ENCODE measurements around the gene PEX26.
"Not testable (repeated sequence)": the region's sequence is repeated elsewhere in the genome, so short reads cannot be mapped to it uniquely, and the experiment has no call there.

Gene PEX26

DNA sequence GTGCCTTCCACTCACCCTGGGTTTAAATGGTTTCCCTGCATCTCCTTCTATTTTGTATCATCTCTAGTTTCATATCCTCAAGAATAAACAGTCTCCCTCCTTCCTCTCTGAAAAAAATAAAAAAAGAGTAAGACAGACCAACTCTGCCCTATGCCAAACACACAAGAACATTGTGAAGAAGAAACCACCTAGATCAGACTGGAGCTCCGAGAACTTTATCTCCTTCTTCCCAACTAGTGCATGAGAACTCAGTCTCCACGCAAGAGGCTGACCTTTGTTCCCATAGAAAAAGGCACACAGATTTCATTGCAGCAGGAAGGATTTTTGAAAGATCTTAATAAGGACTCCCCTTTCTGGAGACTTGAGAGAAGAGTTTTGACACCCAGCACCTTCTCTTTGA is 8.7 kb upstream of the PEX26 start:
- DNase-seq = no peak
- H3K4me1 ChIP-seq = no peaks in the 10 kb centered on the region
- H3K36me3 ChIP-seq = no peaks in the 10 kb centered on the region
- H3K4me3 ChIP-seq (ENCODE audit: low read depth, low read length) = no peak overlapping the region
- no peaks in the 10 kb centered on the region for H3K9me3 ChIP-seq
- H3K27me3 ChIP-seq = no peaks in the 10 kb centered on the region; the same call in 1 of the 2 replicates
- TF ChIP-seq, protein P1, sequence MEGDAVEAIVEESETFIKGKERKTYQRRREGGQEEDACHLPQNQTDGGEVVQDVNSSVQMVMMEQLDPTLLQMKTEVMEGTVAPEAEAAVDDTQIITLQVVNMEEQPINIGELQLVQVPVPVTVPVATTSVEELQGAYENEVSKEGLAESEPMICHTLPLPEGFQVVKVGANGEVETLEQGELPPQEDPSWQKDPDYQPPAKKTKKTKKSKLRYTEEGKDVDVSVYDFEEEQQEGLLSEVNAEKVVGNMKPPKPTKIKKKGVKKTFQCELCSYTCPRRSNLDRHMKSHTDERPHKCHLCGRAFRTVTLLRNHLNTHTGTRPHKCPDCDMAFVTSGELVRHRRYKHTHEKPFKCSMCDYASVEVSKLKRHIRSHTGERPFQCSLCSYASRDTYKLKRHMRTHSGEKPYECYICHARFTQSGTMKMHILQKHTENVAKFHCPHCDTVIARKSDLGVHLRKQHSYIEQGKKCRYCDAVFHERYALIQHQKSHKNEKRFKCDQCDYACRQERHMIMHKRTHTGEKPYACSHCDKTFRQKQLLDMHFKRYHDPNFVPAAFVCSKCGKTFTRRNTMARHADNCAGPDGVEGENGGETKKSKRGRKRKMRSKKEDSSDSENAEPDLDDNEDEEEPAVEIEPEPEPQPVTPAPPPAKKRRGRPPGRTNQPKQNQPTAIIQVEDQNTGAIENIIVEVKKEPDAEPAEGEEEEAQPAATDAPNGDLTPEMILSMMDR (IDR thresholded peaks at IDR 0.05; ENCODE audit: low read depth, low read length) = no peak

DNA sequence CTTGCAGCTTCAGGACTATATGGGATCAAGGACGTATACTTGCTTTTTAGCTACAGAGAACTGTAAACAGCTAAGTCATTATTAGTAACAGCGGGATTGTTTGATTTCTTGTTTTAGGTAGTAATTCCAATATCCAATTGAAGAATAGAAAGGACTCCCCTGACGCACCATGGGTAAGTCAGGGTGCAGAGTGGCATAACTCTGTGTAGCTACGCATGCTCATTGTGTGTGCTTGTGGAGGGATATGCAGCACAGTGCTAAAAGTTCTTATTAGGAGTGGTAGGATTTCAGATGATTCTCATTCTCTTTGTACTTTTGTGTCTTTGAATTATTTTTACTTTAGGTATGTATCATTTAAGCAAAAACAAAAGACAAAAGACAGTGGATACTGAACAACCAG is 7.7 kb upstream of the PEX26 start:
- Histone ChIP-seq H3K9me3 (no peaks in the 10 kb centered on the region), H3K4me3 (ENCODE audit: low read depth, low read length) (no peak overlapping the region), H3K36me3 (no peaks in the 10 kb centered on the region), H3K27me3 (no peaks in the 10 kb centered on the region; the same call in 1 of the 2 replicates), H3K4me1 (no peaks in the 10 kb centered on the region)
- no peak for DNase-seq
- TF ChIP-seq, protein P1 (IDR thresholded peaks at IDR 0.05; ENCODE audit: low read depth, low read length) = no peak

DNA sequence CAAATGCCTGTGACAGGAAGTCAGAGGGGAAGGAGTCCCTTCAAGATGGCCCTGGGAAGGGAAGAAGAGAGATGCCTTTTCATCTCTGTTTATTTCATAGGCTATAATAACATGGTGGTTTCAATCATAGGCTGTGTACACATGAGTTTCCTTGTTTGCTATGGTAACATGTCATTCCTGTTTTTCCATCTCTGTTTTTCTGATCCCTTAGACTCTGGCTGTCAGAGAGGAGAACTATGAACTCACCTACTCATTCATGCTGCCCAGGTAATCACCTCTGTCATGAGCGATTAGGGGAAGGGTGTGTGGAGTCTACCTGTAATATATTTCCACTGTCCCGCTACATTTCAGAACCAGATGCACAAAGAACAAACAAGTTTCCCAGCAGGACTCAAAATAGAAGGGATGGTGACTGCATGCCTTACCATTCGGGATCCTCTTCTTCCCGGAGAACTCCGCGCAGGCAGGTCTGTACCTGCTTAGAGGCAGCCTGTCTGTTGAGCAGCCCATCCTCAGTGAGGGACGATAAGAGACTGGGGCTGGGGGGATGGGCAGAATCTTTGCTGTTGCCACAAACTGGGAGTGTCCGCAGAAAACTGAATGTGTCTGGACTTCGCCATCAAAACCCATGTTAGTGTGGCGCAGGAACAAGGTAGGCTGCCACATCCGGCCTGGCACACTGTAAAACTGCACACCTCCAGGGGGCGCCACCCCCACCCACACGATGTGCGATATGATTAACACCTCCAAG is 7.1 kb upstream of the PEX26 start:
- TF ChIP-seq, protein P1 (IDR thresholded peaks at IDR 0.05; ENCODE audit: low read depth, low read length) = peak; percentile 47

DNA sequence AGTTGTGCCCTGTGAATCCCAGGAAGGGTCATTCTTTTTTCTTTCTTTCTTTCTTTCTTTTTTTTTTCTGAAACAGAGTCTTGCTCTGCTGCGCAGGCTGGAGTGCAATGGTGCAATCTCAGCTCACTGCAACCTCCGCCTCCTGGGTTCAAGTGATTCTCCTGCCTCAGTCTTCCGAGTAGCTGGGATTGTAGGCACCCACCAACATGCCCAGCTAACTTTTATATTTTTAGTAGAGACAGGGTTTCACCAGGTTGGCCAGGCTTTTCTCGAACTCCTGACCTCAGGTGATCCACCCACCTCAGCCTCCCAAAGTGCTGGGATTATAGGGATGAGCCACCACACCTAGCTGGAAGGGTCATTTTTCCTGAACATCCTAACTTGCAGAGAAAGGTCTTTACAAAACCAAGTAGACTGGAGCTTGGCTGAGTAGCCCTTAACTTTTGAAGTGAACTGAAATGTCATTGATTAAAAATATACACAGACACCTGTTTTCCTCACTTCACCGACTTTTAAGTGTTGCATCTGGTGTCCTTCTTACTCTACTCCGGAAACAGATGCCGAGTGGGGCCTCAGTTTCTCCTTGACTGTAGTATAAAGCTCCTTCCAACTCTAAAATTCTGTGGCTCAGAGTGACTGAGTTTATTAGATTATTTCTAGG is 6.4 kb upstream of the PEX26 start:
- H3K9me3 ChIP-seq; H3K4me1 ChIP-seq; H3K27me3 ChIP-seq; H3K4me3 ChIP-seq (ENCODE audit: low read depth, low read length); DNase-seq; H3K36me3 ChIP-seq: not testable (repeated sequence)

More for the DNA sequence above, 7.1 kb upstream of the PEX26 start:
- no peaks in the 10 kb centered on the region for H3K36me3 ChIP-seq
- DNase-seq = no peak
- no peaks in the 10 kb centered on the region for H3K9me3 ChIP-seq
- H3K4me3 ChIP-seq (ENCODE audit: low read depth, low read length) = no peak overlapping the region
- H3K27me3 ChIP-seq = no peaks in the 10 kb centered on the region; the same call in 1 of the 2 replicates
- H3K4me1 ChIP-seq = no peaks in the 10 kb centered on the region; the same call in 1 of the 2 replicates

DNA sequence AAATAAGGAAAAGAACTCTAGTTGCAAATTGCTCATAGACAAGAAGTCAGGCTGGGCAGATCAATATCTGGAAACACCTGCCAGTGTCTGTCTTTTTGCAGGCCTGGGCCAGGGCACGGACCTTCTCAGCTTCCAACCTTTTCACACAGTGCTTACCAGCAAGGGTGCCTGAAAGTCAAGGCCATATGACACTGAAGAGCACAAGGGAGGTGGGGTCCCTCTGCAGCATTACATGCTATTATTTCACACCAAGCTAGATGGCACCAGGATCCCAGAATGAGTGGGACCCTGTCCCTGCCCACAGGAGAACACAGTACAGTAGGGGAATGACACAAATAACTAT is 5.9 kb upstream of the PEX26 start:
- H3K4me1 ChIP-seq = peaks cover 8% of the 10 kb centered on the region
- DNase-seq = no peak
- H3K27me3 ChIP-seq = no peaks in the 10 kb centered on the region; the same call in 1 of the 2 replicates
- no peaks in the 10 kb centered on the region for H3K9me3 ChIP-seq
- H3K36me3 ChIP-seq = no peaks in the 10 kb centered on the region
- TF ChIP-seq, protein P1 (IDR thresholded peaks at IDR 0.05; ENCODE audit: low read depth, low read length) = no peak
- H3K4me3 ChIP-seq (ENCODE audit: low read depth, low read length) = no peak overlapping the region

DNA sequence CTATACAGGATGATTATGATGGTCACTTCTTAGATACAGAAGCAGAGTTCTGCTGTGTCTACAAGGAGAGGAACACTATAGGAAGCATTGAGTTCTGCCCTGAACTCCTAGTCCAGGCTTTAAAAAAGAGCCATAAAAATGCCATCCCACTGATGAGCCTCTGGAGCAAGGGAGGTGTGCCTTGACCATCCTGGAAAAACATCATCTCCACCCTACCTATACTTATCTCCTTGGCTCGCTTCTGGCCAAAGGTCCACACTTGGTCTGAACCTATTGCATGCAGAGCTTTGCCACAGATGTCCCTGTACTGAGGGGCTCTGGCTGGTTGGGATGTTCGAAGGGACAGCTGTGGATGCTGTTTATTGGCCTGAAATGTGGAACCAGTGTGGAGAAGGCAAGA is 4.3 kb upstream of the PEX26 start:
- H3K27me3 ChIP-seq = no peaks in the 10 kb centered on the region; the same call in 1 of the 2 replicates
- TF ChIP-seq, protein P1 (IDR thresholded peaks at IDR 0.05; ENCODE audit: low read depth, low read length) = no peak
- H3K4me3 ChIP-seq (ENCODE audit: low read depth, low read length) = no peak overlapping the region
- H3K4me1 ChIP-seq = peaks cover 9% of the 10 kb centered on the region
- no peak for DNase-seq
- H3K9me3 ChIP-seq = no peaks in the 10 kb centered on the region
- H3K36me3 ChIP-seq = no peaks in the 10 kb centered on the region

DNA sequence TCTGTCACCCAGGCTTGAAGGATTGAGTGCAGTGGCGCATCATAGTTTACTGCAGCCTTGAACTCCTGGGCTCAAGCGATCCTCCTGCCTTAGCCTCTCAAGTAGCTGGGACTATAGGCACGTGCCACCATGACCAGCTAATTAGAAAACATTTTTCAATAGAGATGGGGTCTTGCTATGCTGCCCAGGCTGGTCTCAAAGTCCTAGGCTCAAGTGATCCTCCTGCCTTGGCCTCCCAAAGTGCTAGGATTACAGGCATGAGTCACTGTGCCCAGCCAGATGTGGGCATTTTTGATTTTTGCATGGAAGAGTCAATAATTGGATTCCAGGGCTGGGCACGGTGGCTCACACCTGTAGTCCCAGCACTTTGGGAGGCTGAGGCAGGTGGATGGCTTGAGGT is 3.9 kb upstream of the PEX26 start:
- H3K9me3 ChIP-seq; H3K4me3 ChIP-seq (ENCODE audit: low read depth, low read length); H3K36me3 ChIP-seq; H3K4me1 ChIP-seq; H3K27me3 ChIP-seq; DNase-seq: not testable (repeated sequence)

Data from BE2C (cell line).